ENCODE data around the gene SH2D4B.

SH2D4B gene

DNA sequence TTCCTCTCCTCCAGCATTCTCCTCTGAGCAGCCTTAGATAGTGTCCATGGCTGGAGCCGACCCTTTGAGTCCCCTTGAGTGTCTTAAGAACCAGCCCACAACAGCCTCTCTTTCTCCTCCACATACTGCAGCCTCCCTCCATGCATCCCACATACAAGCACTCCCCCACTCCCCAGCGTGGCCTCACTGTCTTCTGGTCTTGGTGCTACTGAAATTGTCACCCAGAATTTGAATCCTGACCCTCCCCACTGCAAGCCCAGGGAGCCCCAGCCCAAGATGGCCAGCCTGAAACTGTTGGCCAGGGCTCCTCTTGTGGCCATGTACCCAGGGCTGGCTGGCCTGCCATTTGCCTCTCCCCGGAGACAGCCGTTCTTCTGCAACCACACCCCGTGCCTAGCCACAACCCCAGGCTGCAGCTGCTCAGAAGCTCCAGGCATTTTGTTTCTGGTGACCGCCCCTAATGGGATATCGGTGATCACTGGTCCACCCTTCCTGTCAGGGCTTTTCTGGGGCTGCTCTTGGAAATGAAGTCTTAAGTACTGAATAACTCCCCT lies 18.8 kb upstream of the SH2D4B start:
- TF ChIP-seq CTCF (conservative IDR thresholded peaks at IDR 0.05; ENCODE audit: low read depth, low read length) = no peak
- DNase-seq (ENCODE audit: low read depth) = no peak
- no peak overlapping the region for H3K4me3 ChIP-seq (ENCODE audit: low read depth, low read length)

DNA sequence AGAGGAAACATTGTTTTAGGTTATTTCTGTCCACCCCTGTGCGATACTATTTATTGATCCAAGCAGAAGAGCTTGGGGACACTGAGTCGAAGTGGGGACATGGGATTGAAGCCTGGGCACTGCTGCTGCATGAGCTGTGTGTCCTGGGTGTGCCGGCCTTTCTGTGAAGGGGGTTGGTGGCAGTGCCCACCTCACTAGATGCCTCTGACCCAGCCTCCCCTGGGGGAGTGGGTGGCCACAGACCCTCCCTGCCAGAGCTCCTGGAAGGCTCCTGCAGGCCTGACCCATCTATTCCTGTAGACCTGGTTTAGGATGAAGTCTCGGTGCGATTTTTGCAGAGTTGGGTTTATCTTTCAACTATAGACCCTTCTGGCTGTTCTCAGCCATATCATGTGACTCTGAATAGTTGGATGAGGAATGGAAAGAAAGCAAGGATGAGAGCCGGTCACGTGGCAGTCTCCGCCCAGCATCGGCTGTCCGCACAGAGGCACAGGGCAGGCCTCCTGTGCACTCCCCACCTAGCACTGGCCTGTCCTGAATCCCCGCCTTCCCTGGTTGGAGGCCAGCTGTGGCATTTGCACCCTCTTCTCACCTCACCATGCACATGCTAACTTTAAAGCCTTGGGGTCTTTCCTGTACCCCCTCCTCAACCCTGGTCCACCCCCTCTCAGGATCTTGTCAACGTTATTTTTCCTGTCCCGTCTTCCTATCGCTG lies 17.6 kb upstream of the SH2D4B start:
- no peak overlapping the region for H3K4me3 ChIP-seq (ENCODE audit: low read depth, low read length)
- no peak for DNase-seq (ENCODE audit: low read depth)
- no peak for TF ChIP-seq CTCF (conservative IDR thresholded peaks at IDR 0.05; ENCODE audit: low read depth, low read length)

- H3K4me3 ChIP-seq (ENCODE audit: low read depth, low read length) = no peak overlapping the region
- TF ChIP-seq CTCF (conservative IDR thresholded peaks at IDR 0.05; ENCODE audit: low read depth, low read length) = no peak
- no peak for DNase-seq (ENCODE audit: low read depth)
Measured at GRCh38 chr10:80520661-80521470, 16.8 kb upstream of the SH2D4B start.

DNA sequence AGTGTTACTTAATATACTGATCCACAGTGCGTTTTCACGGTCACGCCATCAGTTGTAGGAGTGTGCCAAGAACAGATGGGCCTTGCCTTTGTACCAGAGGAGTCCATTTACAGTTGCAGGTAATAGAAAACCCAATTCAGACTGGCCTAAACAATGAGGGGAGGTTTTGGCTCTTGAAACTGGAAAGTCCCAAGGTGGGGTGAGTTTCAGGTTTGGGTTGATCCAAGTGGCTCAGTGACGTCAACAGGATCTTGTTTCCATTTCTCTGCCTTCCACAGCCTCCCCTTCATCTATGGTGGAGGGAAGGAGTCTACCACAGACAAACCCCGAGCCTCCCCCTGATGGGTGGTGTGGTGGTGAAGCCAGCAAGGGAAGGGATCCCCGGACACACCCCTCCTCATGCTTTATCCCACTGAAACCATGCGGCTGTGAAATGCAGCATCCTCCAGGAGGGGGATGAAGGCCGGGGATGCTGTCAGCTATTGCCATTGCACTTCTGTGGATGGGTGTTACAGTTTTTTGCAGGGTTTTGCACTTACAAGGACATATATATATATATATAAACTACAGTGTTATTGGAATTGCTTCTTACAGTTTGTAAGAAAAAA lies 14.8 kb upstream of the SH2D4B start:
- TF ChIP-seq CTCF (conservative IDR thresholded peaks at IDR 0.05; ENCODE audit: low read depth, low read length) = no peak
- DNase-seq (ENCODE audit: low read depth) = no peak
- no peak overlapping the region for H3K4me3 ChIP-seq (ENCODE audit: low read depth, low read length)

DNA sequence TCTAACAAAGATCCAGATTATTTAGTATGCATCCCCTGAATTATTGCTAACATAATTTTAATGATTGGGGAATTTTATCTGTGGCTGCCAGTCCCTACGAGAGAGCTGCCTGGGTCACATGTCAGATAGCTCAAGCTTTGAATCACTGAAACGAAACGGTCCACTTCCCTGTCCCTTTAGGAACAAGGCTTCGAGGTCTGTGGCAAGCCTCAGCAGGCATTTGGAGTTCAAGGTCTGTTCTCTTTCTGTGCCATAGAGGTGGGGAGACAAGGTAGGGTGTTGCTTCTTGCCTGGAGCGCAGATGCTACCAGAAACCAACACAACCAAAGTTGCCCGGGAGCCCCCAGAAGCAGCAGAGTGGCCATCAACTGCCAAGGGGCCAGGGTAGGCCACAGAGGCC lies 13.9 kb upstream of the SH2D4B start:
- TF ChIP-seq CTCF (conservative IDR thresholded peaks at IDR 0.05; ENCODE audit: low read depth, low read length) = no peak
- DNase-seq (ENCODE audit: low read depth) = no peak
- no peak overlapping the region for H3K4me3 ChIP-seq (ENCODE audit: low read depth, low read length)

GRCh38 chr10:80524190-80524909 lies 13.4 kb upstream of the SH2D4B start:
- TF ChIP-seq CTCF (conservative IDR thresholded peaks at IDR 0.05; ENCODE audit: low read depth, low read length) = no peak
- no peak overlapping the region for H3K4me3 ChIP-seq (ENCODE audit: low read depth, low read length)
- no peak for DNase-seq (ENCODE audit: low read depth)

Data from choroid plexus epithelial cell (primary cell).